Gastrocnemius medialis (tissue), 4 donors: ENCODE data around the gene AXL.

Experiments
- POLR2A ChIP-seq, 2 donors: fragments of 450-650 bp; IDR thresholded peaks; one replicate each; pipeline ENCODE4 v1.6.1; 2017; ENCODE audit warnings: antibody characterized with exemption in 2 of 2, mild to moderate bottlenecking in 2 of 2, moderate library complexity in 2 of 2
- TF ChIP-seq, protein P1 (sequence below), 5 experiments: fragments of 450-650 bp in 3 of 5; fragments of 200-600 bp in 2 of 5; sonication (generic) in 2 of 5; IDR thresholded peaks in 4 of 5; conservative IDR thresholded peaks in 1 of 5; 1 replicate in 4 of 5; 2 replicates in 1 of 5; pipeline ENCODE4 v1.5.1; 2016 to 2019; ENCODE audit warnings: antibody characterized with exemption in 5 of 5, mild to moderate bottlenecking in 3 of 5, moderate library complexity in 3 of 5

DNA sequence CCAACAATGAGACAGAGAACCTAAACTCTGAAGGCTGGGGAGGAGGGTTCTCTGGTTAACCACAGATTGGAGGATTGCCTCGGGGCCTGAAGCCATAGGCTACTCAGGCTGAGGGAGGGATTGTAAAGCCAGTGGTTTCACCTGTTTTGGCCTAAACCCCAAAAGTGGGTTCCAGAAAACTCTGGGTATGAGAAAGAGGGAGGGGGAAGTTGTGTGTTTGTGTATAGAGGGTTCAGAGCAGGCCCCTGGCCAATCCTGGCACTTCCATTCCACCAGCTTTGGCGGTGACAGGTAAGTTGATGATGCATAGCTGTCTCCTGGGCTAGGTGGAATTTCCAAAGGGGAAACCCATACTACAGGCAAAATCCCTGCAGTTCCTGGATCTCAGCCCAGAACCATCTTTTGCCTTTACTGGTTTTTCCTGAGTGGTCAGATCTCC lies 77.4 kb downstream of the AXL start:
- TF ChIP-seq, protein P1, sequence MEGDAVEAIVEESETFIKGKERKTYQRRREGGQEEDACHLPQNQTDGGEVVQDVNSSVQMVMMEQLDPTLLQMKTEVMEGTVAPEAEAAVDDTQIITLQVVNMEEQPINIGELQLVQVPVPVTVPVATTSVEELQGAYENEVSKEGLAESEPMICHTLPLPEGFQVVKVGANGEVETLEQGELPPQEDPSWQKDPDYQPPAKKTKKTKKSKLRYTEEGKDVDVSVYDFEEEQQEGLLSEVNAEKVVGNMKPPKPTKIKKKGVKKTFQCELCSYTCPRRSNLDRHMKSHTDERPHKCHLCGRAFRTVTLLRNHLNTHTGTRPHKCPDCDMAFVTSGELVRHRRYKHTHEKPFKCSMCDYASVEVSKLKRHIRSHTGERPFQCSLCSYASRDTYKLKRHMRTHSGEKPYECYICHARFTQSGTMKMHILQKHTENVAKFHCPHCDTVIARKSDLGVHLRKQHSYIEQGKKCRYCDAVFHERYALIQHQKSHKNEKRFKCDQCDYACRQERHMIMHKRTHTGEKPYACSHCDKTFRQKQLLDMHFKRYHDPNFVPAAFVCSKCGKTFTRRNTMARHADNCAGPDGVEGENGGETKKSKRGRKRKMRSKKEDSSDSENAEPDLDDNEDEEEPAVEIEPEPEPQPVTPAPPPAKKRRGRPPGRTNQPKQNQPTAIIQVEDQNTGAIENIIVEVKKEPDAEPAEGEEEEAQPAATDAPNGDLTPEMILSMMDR (IDR thresholded peaks at IDR 0.05 in 4 of 5, conservative IDR thresholded peaks at IDR 0.05 in 1 of 5), result no peak
- TF ChIP-seq POLR2A (IDR thresholded peaks at IDR 0.05), result no peak
